Heart right ventricle (tissue), 16 donors: ENCODE results near the gene TTLL7. TPM values are rescaled to one million over a fixed set of nuclear protein-coding genes. Genes with fewer than 3 reads are reported as not detected.

Experiments
- ATAC-seq, 8 donors: fragments of 200-7000 bp; cut with Tn5 transposase; one replicate each; pipeline ENCODE4 v1.9.1; 2020; ENCODE audit warnings: mild to moderate bottlenecking in 8 of 8, moderate library complexity in 8 of 8, moderate number of reproducible peaks in 1 of 8
- DNase-seq, 2 donors: peaks; one replicate each; pipeline ENCODE4 v3.0.0-alpha.2; 2020
- H3K27ac ChIP-seq, 10 donors: fragments of 200-600 bp; sonication (generic) in 2 of 10; one replicate each; pipeline versions ENCODE4 v1.5.0 to v1.8.0; 2020 to 2022; ENCODE audit warnings: mild to moderate bottlenecking in 3 of 10
- H3K27me3 ChIP-seq, 7 donors: fragments of 200-600 bp; one replicate each; pipeline ENCODE4 v1.8.0; 2021 to 2022; ENCODE audit warnings: mild to moderate bottlenecking in 2 of 7
- H3K36me3 ChIP-seq, 9 donors: fragments of 200-600 bp; sonication (generic) in 1 of 9; one replicate each; pipeline versions ENCODE4 v1.5.0 to v1.8.0; 2020 to 2022; ENCODE audit warnings: mild to moderate bottlenecking in 2 of 9
- H3K4me1 ChIP-seq, 9 donors: fragments of 200-600 bp; sonication (generic) in 1 of 9; one replicate each; pipeline versions ENCODE4 v1.5.0 to v1.8.0; 2020 to 2022; ENCODE audit warnings: mild to moderate bottlenecking in 4 of 9
- H3K4me3 ChIP-seq, 10 donors: fragments of 200-600 bp; sonication (generic) in 2 of 10; one replicate each; pipeline versions ENCODE4 v1.5.0 to v1.8.0; 2020 to 2022; ENCODE audit warnings: mild to moderate bottlenecking in 7 of 10, moderate library complexity in 2 of 10
- H3K9me3 ChIP-seq, 11 donors: fragments of 200-600 bp in 10 of 11; sonication (generic) in 2 of 11; one replicate each; pipeline versions ENCODE4 v1.5.0 to v1.8.0; 2013 to 2022; ENCODE audit warnings: mild to moderate bottlenecking in 2 of 11, control low read depth in 1 of 11, moderate library complexity in 1 of 11
- WGBS, 2 donors: extraction: QIAGEN DNeasy Blood & Tissue Kit; methylation state at CpG; one replicate each; pipeline ENCODE4 v1.1.7; 2013; ENCODE audit warnings: inconsistent platforms in 1 of 2; 5-methylcytosine and 5-hydroxymethylcytosine counted together
- intact Hi-C, 10 donors: fragments of 100-400 bp; cut with DNase I; formaldehyde crosslinking; loops; one replicate each; pipeline versions ENCODE4 v1.11.1 to v1.14.2; 2022
- polyA plus RNA-seq, 2 donors: library from polyadenylated mRNA; stranded (reverse); fragments of 200-250 nt; gene quantifications; one replicate each; pipeline ENCODE4 v1.2.3, GENCODE V29; 2013
- total RNA-seq, 10 donors: library from RNA; stranded (reverse); fragmentation: NEBNext Ultra II Directional in 3 of 10; extraction: Animal tissue kit (Norgen Biotek cat#: 25700) in 3 of 10; gene quantifications; one replicate each; pipeline versions ENCODE4 v1.2.1 to v1.2.4, GENCODE V29; 2021 to 2023
- TF ChIP-seq, protein P1 (sequence below), 9 donors: fragments of 200-600 bp; sonication (generic) in 2 of 9; IDR thresholded peaks; one replicate each; pipeline versions ENCODE4 v1.5.0 to v1.8.0; 2021 to 2022; ENCODE audit warnings: antibody characterized with exemption in 9 of 9, mild to moderate bottlenecking in 5 of 9, moderate library complexity in 1 of 9
- donor health status: Arrhythmogenic right ventricular cardiomyopathy.
- donor health status: ischemic (EF 13 %, LVEDD 7.1; RV severe dilation, severe dysfunction).
- donor health status: healthy with polysubstance abuse.
- donor health status: DM: no; HTN: yes; CAD: no.
- donor health status: DM: no; HTN: no; CAD: no.
- donor health status: ischemic (EF 25% LVEDD 6.9; RV normal size, moderate dysfunction).
- donor health status: ischemic (EF 25% LVEDD 5.7; RV mildly dilated, moderate dysfunction).
- donor health status: healthy.
- donor health status: DM: yes; HTN: yes; CAD: no.
- donor health status: Ischemic cardiomyopathy.
- donor health status: ischemic (EF 35%, LVEDD 5.7; RV mildly dilated, moderate dysfunction).
- donor health status: nonischemic (EF 11% LVEDD 7.7; RV severe dilation, severe dysfunction).
- donor health status: DM: yes; HTN: yes; CAD: no.
- donor health status: PGD.
- donor health status: ischemic (EF 29% LVEDD 5.4; RV normal size, mild dysfunction).
- donor health status: nonischemic (EF 23%, LVEDD 6.1; RV moderate dilation, normal function).

Gene TTLL7
- total and polyA plus RNA-seq, 12 donors, result 1.0 to 12.1 (median 3.7) TPM

DNA sequence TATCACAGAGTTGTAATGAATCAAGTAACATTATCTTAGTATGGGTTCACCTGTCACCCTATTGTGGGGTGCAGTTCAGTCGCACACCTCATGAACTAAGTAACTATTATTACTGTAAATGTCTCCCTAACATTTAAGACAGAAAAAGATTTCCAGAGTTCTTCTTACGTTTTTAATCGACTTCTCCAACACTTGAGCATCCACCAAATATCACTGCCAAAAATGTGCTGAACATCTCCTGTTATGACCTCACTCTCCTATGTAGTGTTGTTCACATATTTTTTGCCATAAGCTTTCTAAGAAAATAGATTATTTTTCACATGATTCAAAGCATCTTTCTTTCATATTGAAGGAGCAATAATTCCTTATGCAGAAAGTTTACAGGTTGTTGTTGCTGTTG lies 1.3 kb downstream of the TTLL7 start:
- 65 to 74% methylated on average over 3 of the region's 3 CpGs for WGBS, 2 donors
- DNase-seq, result no peak
- H3K4me3 ChIP-seq, result peak overlapping the region in 6 of 10 donors; percentile 81 to 93 (median 87)
- H3K4me1 ChIP-seq, result peaks cover 0 to 32% (median 3%) of the 10 kb centered on the region in 9 donors
- no peaks in the 10 kb centered on the region for H3K9me3 ChIP-seq
- ATAC-seq, result no peak
- intact Hi-C loops, result loop anchor here in 1 of 10 donors (10.0 kb wide), 1 partner anchor 77 kb away; no protein-coding TSS in a partner anchor
- TF ChIP-seq, protein P1, sequence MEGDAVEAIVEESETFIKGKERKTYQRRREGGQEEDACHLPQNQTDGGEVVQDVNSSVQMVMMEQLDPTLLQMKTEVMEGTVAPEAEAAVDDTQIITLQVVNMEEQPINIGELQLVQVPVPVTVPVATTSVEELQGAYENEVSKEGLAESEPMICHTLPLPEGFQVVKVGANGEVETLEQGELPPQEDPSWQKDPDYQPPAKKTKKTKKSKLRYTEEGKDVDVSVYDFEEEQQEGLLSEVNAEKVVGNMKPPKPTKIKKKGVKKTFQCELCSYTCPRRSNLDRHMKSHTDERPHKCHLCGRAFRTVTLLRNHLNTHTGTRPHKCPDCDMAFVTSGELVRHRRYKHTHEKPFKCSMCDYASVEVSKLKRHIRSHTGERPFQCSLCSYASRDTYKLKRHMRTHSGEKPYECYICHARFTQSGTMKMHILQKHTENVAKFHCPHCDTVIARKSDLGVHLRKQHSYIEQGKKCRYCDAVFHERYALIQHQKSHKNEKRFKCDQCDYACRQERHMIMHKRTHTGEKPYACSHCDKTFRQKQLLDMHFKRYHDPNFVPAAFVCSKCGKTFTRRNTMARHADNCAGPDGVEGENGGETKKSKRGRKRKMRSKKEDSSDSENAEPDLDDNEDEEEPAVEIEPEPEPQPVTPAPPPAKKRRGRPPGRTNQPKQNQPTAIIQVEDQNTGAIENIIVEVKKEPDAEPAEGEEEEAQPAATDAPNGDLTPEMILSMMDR (IDR thresholded peaks at IDR 0.05), result no peak
- H3K27ac ChIP-seq, result no peak overlapping the region
- no peaks in the 10 kb centered on the region for H3K36me3 ChIP-seq
- peaks cover 0 to 44% (median 7%) of the 10 kb centered on the region in 7 donors for H3K27me3 ChIP-seq

DNA sequence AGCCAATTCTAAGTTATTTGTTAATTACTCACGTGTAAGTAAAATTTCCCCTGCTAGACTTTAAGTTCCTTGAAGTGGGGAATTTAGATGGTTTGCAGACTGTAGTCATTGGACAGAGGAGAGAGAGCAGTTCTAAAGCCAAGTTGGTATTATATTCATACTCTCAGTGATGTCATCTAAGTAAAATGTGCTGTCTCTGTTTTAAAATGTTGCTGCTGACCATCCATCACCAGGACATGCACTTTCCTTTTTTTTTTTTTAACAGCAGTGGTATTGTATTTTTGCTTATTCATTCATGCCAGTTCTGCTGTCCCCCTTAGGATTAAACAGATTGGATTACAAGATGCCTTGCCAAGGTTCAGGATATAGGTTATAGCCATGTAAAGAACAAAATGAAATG lies 2.3 kb downstream of the TTLL7 start:
- intact Hi-C loops, result loop anchor here in 1 of 10 donors (10.0 kb wide), 1 partner anchor 78 kb away; no protein-coding TSS in a partner anchor
- 39 to 46% methylated on average over 1 of the region's 1 CpG for WGBS, 2 donors
- Histone ChIP-seq H3K27me3 (peaks cover 0 to 43% (median 7%) of the 10 kb centered on the region in 7 donors), H3K4me3 (no peak overlapping the region), H3K36me3 (no peaks in the 10 kb centered on the region), H3K4me1 (peaks cover 0 to 32% (median 3%) of the 10 kb centered on the region in 9 donors), H3K27ac (no peak overlapping the region), H3K9me3 (no peaks in the 10 kb centered on the region)
- DNase-seq (no peak), ATAC-seq (no peak)
- TF ChIP-seq, protein P1 (IDR thresholded peaks at IDR 0.05), result no peak

GRCh38 chr1:83996191-83996590 lies 2.7 kb downstream of the TTLL7 start:
- intact Hi-C loops, result loop anchor here in 1 of 10 donors (10.0 kb wide), 1 partner anchor 79 kb away; no protein-coding TSS in a partner anchor
- Histone ChIP-seq H3K27me3 (peaks cover 0 to 39% (median 7%) of the 10 kb centered on the region in 7 donors), H3K36me3 (no peaks in the 10 kb centered on the region), H3K4me3 (no peak overlapping the region), H3K9me3 (no peaks in the 10 kb centered on the region), H3K27ac (no peak overlapping the region), H3K4me1 (peaks cover 0 to 32% (median 3%) of the 10 kb centered on the region in 9 donors)
- no peak for DNase-seq
- ATAC-seq, result no peak
- TF ChIP-seq, protein P1 (IDR thresholded peaks at IDR 0.05), result no peak
- WGBS, 2 donors, result 63 to 74% methylated on average over 2 of the region's 2 CpGs

GRCh38 chr1:83995649-83996048 lies 3.3 kb downstream of the TTLL7 start:
- intact Hi-C loops, result loop anchor here in 1 of 10 donors (10.0 kb wide), 1 partner anchor 79 kb away; no protein-coding TSS in a partner anchor

More at GRCh38 chr1:83995649-83996048, 3.3 kb downstream of the TTLL7 start:
- no peak for ATAC-seq
- Histone ChIP-seq H3K9me3 (no peaks in the 10 kb centered on the region), H3K27ac (no peak overlapping the region), H3K4me1 (peaks cover 0 to 32% (median 3%) of the 10 kb centered on the region in 9 donors), H3K27me3 (peaks cover 0 to 36% (median 7%) of the 10 kb centered on the region in 7 donors), H3K4me3 (no peak overlapping the region), H3K36me3 (no peaks in the 10 kb centered on the region)
- 88 to 96% methylated on average over 1 of the region's 1 CpG for WGBS, 2 donors
- TF ChIP-seq, protein P1 (IDR thresholded peaks at IDR 0.05), result no peak
- DNase-seq, result no peak
